ENCODE data around the gene CCDC146. TPM values are rescaled to one million over a fixed set of nuclear protein-coding genes. Genes with fewer than 3 reads are reported as not detected.

Gene CCDC146
- total RNA-seq, 6 donors from 2014 or later = 3.6 to 62.4 (median 18.7) TPM

GRCh38 chr7:77338260-77338659 is 215.8 kb downstream of the CCDC146 start:
- H3K36me3 ChIP-seq = no peaks in the 10 kb centered on the region
- H3K4me3 ChIP-seq = no peak overlapping the region
- no peaks in the 10 kb centered on the region for H3K27me3 ChIP-seq
- ATAC-seq (ENCODE audit: low FRiP score in 2 of 2) (peak; percentile 49 to 51), DNase-seq (no peak)
- no peak for TF ChIP-seq POLR2A (IDR thresholded peaks at IDR 0.05)
- TF ChIP-seq EP300 (IDR thresholded peaks at IDR 0.05) = no peak
- no peak for TF ChIP-seq CTCF (IDR thresholded peaks at IDR 0.05)
- TF ChIP-seq POLR2AphosphoS5 (IDR thresholded peaks at IDR 0.05) = no peak
- H3K4me1 ChIP-seq = peaks cover 20 to 33% (median 23%) of the 10 kb centered on the region in 4 donors
- no peaks in the 10 kb centered on the region for H3K9me3 ChIP-seq
- H3K27ac ChIP-seq = peak overlapping the region; percentile 46 to 79 (median 70)
- WGBS, 2 donors = 38% methylated on average over 4 of the region's 4 CpGs

GRCh38 chr7:77338883-77339629 is 216.6 kb downstream of the CCDC146 start:
- Histone ChIP-seq H3K4me1 (peaks cover 20 to 33% (median 23%) of the 10 kb centered on the region in 4 donors), H3K27ac (peak overlapping the region; percentile 46 to 79 (median 70)), H3K9me3 (no peaks in the 10 kb centered on the region), H3K4me3 (no peak overlapping the region), H3K27me3 (no peaks in the 10 kb centered on the region), H3K36me3 (no peaks in the 10 kb centered on the region)
- TF ChIP-seq EP300 (IDR thresholded peaks at IDR 0.05) (peak in 1 of 4 donors; percentile 90), CTCF (IDR thresholded peaks at IDR 0.05) (no peak), POLR2AphosphoS5 (IDR thresholded peaks at IDR 0.05) (peak in 1 of 2 donors; percentile 30), POLR2A (IDR thresholded peaks at IDR 0.05) (peak in 1 of 4 donors; percentile 20)
- 43 to 58% methylated on average over 5 of the region's 5 CpGs for WGBS, 2 donors
- ATAC-seq (ENCODE audit: low FRiP score in 2 of 2) (peak; percentile 79 to 89), DNase-seq (peak in 1 of 2 donors; percentile 67)

GRCh38 chr7:77339726-77340125 is 217.3 kb downstream of the CCDC146 start:
- no peaks in the 10 kb centered on the region for H3K36me3 ChIP-seq
- 81 to 83% methylated on average over 5 of the region's 5 CpGs for WGBS, 2 donors

More at GRCh38 chr7:77339726-77340125, 217.3 kb downstream of the CCDC146 start:
- no peak for TF ChIP-seq POLR2A (IDR thresholded peaks at IDR 0.05)
- no peak for TF ChIP-seq POLR2AphosphoS5 (IDR thresholded peaks at IDR 0.05)
- TF ChIP-seq EP300 (IDR thresholded peaks at IDR 0.05) = no peak
- TF ChIP-seq CTCF (IDR thresholded peaks at IDR 0.05) = no peak
- DNase-seq (no peak), ATAC-seq (ENCODE audit: low FRiP score in 2 of 2) (no peak)
- Histone ChIP-seq H3K4me3 (no peak overlapping the region), H3K4me1 (peaks cover 20 to 33% (median 23%) of the 10 kb centered on the region in 4 donors), H3K27ac (peak overlapping the region in 3 of 4 donors; percentile 11 to 78 (median 27)), H3K27me3 (no peaks in the 10 kb centered on the region), H3K9me3 (no peaks in the 10 kb centered on the region)

Other genes with a start within 250 kb of the CCDC146 start
- not detected for gene SPDYE17, start 90.3 kb upstream of the CCDC146 start, total RNA-seq
- 1 to 10 TPM in 2 of 6 donors, under 1 TPM in 2, not detected in 2; 0.51 to 7.3 (median 1.5) TPM for gene SPDYE18, start 60.1 kb upstream of the CCDC146 start, total RNA-seq
- gene FGL2, start 77.2 kb downstream of the CCDC146 start, total RNA-seq = 10 to 100 TPM in 5 of 6 donors, 1 to 10 TPM in 1; 4.2 to 47.3 (median 19.0) TPM

Measured in upper lobe of left lung (tissue), 6 donors.